T-helper 1 cell treated with Interleukin-12 subunit alpha and Interleukin-12 subunit beta and Interleukin-4 antibody, amounts not matched to agents 30 μg/mL and 1 μg/mL, for 36 hours (primary cell): ENCODE measurements around the gene CELF1.
A peak's percentile ranks its signal among the peaks of the same experiment; 100 is the strongest.

Experiments used
- H3K27ac Mint-ChIP-seq: one replicate; pipeline ENCODE4 v1.8.0; 2021; ENCODE audit warnings: mild to moderate bottlenecking, mixed read lengths
- H3K27me3 Mint-ChIP-seq: one replicate; pipeline ENCODE4 v1.8.0; 2021; ENCODE audit warnings: low read depth, mixed read lengths
- H3K36me3 Mint-ChIP-seq: one replicate; pipeline ENCODE4 v1.8.0; 2021; ENCODE audit warnings: low read depth, mixed read lengths
- H3K4me1 Mint-ChIP-seq: one replicate; pipeline ENCODE4 v1.8.0; 2021; ENCODE audit warnings: low read depth, mixed read lengths
- H3K4me3 Mint-ChIP-seq: one replicate; pipeline ENCODE4 v1.8.0; 2021; ENCODE audit warnings: mild to moderate bottlenecking, moderate library complexity, mixed read lengths
- H3K9me3 Mint-ChIP-seq: one replicate; pipeline ENCODE4 v1.8.0; 2021; ENCODE audit warnings: mixed read lengths

CELF1 gene

GRCh38 chr11:47516984-47517853 is 35.7 kb downstream of the CELF1 start:
- H3K9me3 Mint-ChIP-seq: no peaks in the 10 kb centered on the region
- no peak overlapping the region for H3K4me3 Mint-ChIP-seq
- no peaks in the 10 kb centered on the region for H3K27me3 Mint-ChIP-seq
- H3K4me1 Mint-ChIP-seq: peaks cover 46% of the 10 kb centered on the region
- peaks cover 9% of the 10 kb centered on the region for H3K36me3 Mint-ChIP-seq
- H3K27ac Mint-ChIP-seq: no peak overlapping the region

- H3K27me3 Mint-ChIP-seq: no peaks in the 10 kb centered on the region
- H3K4me1 Mint-ChIP-seq: peaks cover 49% of the 10 kb centered on the region
- H3K36me3 Mint-ChIP-seq: peaks cover 9% of the 10 kb centered on the region
- no peak overlapping the region for H3K27ac Mint-ChIP-seq
- H3K4me3 Mint-ChIP-seq: no peak overlapping the region
- H3K9me3 Mint-ChIP-seq: no peaks in the 10 kb centered on the region
Measured at GRCh38 chr11:47516155-47516554, 36.8 kb downstream of the CELF1 start.

- Mint-ChIP-seq H3K4me3 (peak overlapping the region; percentile 52), H3K27ac (peak overlapping the region; percentile 78), H3K9me3 (no peaks in the 10 kb centered on the region), H3K36me3 (peaks cover 9% of the 10 kb centered on the region), H3K27me3 (no peaks in the 10 kb centered on the region), H3K4me1 (peaks cover 50% of the 10 kb centered on the region)
Measured at GRCh38 chr11:47514825-47515647, 37.9 kb downstream of the CELF1 start.

GRCh38 chr11:47512701-47513100 is 40.2 kb downstream of the CELF1 start:
- Mint-ChIP-seq H3K27ac (peak overlapping the region; percentile 6), H3K36me3 (peaks cover 8% of the 10 kb centered on the region), H3K4me3 (no peak overlapping the region), H3K27me3 (no peaks in the 10 kb centered on the region), H3K4me1 (peaks cover 56% of the 10 kb centered on the region), H3K9me3 (no peaks in the 10 kb centered on the region)

GRCh38 chr11:47511917-47512316 is 41.0 kb downstream of the CELF1 start:
- no peak overlapping the region for H3K4me3 Mint-ChIP-seq
- H3K27me3 Mint-ChIP-seq: no peaks in the 10 kb centered on the region

GRCh38 chr11:47510209-47510608 is 42.7 kb downstream of the CELF1 start:
- Mint-ChIP-seq H3K36me3 (peaks cover 5% of the 10 kb centered on the region), H3K27ac (peak overlapping the region; percentile 36), H3K27me3 (no peaks in the 10 kb centered on the region), H3K4me3 (no peak overlapping the region), H3K9me3 (no peaks in the 10 kb centered on the region), H3K4me1 (peaks cover 61% of the 10 kb centered on the region)

More at GRCh38 chr11:47511917-47512316, 41.0 kb downstream of the CELF1 start:
- Mint-ChIP-seq H3K4me1 (peaks cover 63% of the 10 kb centered on the region), H3K9me3 (no peaks in the 10 kb centered on the region), H3K36me3 (peaks cover 8% of the 10 kb centered on the region), H3K27ac (no peak overlapping the region)

- Mint-ChIP-seq H3K27ac (peak overlapping the region; percentile 33), H3K4me3 (peak overlapping the region; percentile 1), H3K9me3 (no peaks in the 10 kb centered on the region), H3K4me1 (peaks cover 55% of the 10 kb centered on the region), H3K36me3 (peaks cover 5% of the 10 kb centered on the region), H3K27me3 (no peaks in the 10 kb centered on the region)
Measured at GRCh38 chr11:47509077-47509536, 43.8 kb downstream of the CELF1 start.

- H3K9me3 Mint-ChIP-seq: no peaks in the 10 kb centered on the region
- no peaks in the 10 kb centered on the region for H3K27me3 Mint-ChIP-seq
- peak overlapping the region; percentile 59 for H3K27ac Mint-ChIP-seq
- peaks cover 5% of the 10 kb centered on the region for H3K36me3 Mint-ChIP-seq
- peaks cover 56% of the 10 kb centered on the region for H3K4me1 Mint-ChIP-seq
- no peak overlapping the region for H3K4me3 Mint-ChIP-seq
Measured at GRCh38 chr11:47508240-47508957, 44.5 kb downstream of the CELF1 start.

- no peaks in the 10 kb centered on the region for H3K27me3 Mint-ChIP-seq
- peak overlapping the region; percentile 1 for H3K4me3 Mint-ChIP-seq
- peaks cover 60% of the 10 kb centered on the region for H3K4me1 Mint-ChIP-seq
Measured at GRCh38 chr11:47507563-47508239, 45.2 kb downstream of the CELF1 start.

GRCh38 chr11:47506795-47507562 is 46.0 kb downstream of the CELF1 start:
- H3K4me1 Mint-ChIP-seq: peaks cover 58% of the 10 kb centered on the region
- H3K27me3 Mint-ChIP-seq: no peaks in the 10 kb centered on the region
- peaks cover 5% of the 10 kb centered on the region for H3K36me3 Mint-ChIP-seq
- no peaks in the 10 kb centered on the region for H3K9me3 Mint-ChIP-seq
- no peak overlapping the region for H3K4me3 Mint-ChIP-seq
- H3K27ac Mint-ChIP-seq: peak overlapping the region; percentile 50

More at GRCh38 chr11:47507563-47508239, 45.2 kb downstream of the CELF1 start:
- H3K36me3 Mint-ChIP-seq: peaks cover 5% of the 10 kb centered on the region
- H3K9me3 Mint-ChIP-seq: no peaks in the 10 kb centered on the region
- peak overlapping the region; percentile 59 for H3K27ac Mint-ChIP-seq

- Mint-ChIP-seq H3K27me3 (no peaks in the 10 kb centered on the region), H3K4me3 (no peak overlapping the region), H3K4me1 (peaks cover 54% of the 10 kb centered on the region), H3K9me3 (no peaks in the 10 kb centered on the region), H3K27ac (no peak overlapping the region), H3K36me3 (peaks cover 5% of the 10 kb centered on the region)
Measured at GRCh38 chr11:47506373-47506772, 46.6 kb downstream of the CELF1 start.

- H3K4me3 Mint-ChIP-seq: no peak overlapping the region
- H3K27me3 Mint-ChIP-seq: no peaks in the 10 kb centered on the region
- peak overlapping the region; percentile 52 for H3K27ac Mint-ChIP-seq
- no peaks in the 10 kb centered on the region for H3K9me3 Mint-ChIP-seq
- peaks cover 10% of the 10 kb centered on the region for H3K36me3 Mint-ChIP-seq
- peaks cover 48% of the 10 kb centered on the region for H3K4me1 Mint-ChIP-seq
Measured at GRCh38 chr11:47504910-47505309, 48.0 kb downstream of the CELF1 start.

- Mint-ChIP-seq H3K4me1 (peaks cover 43% of the 10 kb centered on the region), H3K27ac (no peak overlapping the region), H3K9me3 (no peaks in the 10 kb centered on the region), H3K27me3 (no peaks in the 10 kb centered on the region), H3K4me3 (no peak overlapping the region), H3K36me3 (peaks cover 12% of the 10 kb centered on the region)
Measured at GRCh38 chr11:47503227-47503626, 49.7 kb downstream of the CELF1 start.
